Sigmoid colon (tissue), 4 donors: ENCODE measurements around the gene MCTP1.

ENCODE experiments used
- EP300 ChIP-seq, 4 donors: sonication (generic); formaldehyde crosslinking; IDR thresholded peaks; one replicate each; pipeline ENCODE4 v1.6.1; 2017; ENCODE audit warnings: antibody characterized with exemption in 4 of 4
- POLR2A ChIP-seq, 2 donors: fragments of 450-650 bp; IDR thresholded peaks; one replicate each; pipeline ENCODE4 v1.6.1; 2016; ENCODE audit warnings: antibody characterized with exemption in 2 of 2, mild to moderate bottlenecking in 2 of 2, moderate library complexity in 2 of 2
- TF ChIP-seq, protein P1 (sequence below), 4 experiments: fragments of 450-650 bp in 3 of 4; fragments of 200-600 bp in 1 of 4; IDR thresholded peaks; one replicate each; pipeline ENCODE4 v1.5.1; 2016 to 2019; ENCODE audit warnings: antibody characterized with exemption in 4 of 4, mild to moderate bottlenecking in 3 of 4, moderate library complexity in 2 of 4

GRCh38 chr5:94891565-94891964 is 393.3 kb downstream of the MCTP1 start:
- TF ChIP-seq, protein P1, sequence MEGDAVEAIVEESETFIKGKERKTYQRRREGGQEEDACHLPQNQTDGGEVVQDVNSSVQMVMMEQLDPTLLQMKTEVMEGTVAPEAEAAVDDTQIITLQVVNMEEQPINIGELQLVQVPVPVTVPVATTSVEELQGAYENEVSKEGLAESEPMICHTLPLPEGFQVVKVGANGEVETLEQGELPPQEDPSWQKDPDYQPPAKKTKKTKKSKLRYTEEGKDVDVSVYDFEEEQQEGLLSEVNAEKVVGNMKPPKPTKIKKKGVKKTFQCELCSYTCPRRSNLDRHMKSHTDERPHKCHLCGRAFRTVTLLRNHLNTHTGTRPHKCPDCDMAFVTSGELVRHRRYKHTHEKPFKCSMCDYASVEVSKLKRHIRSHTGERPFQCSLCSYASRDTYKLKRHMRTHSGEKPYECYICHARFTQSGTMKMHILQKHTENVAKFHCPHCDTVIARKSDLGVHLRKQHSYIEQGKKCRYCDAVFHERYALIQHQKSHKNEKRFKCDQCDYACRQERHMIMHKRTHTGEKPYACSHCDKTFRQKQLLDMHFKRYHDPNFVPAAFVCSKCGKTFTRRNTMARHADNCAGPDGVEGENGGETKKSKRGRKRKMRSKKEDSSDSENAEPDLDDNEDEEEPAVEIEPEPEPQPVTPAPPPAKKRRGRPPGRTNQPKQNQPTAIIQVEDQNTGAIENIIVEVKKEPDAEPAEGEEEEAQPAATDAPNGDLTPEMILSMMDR (IDR thresholded peaks at IDR 0.05) = no peak
- TF ChIP-seq EP300 (IDR thresholded peaks at IDR 0.05) = no peak
- no peak for TF ChIP-seq POLR2A (IDR thresholded peaks at IDR 0.05)
